ENCODE results near the gene ACTMAP.

The ACTMAP gene

GRCh38 chr19:40724315-40724714 lies 26.0 kb downstream of the ACTMAP start:
- Histone ChIP-seq H3K4me1 (no peaks in the 10 kb centered on the region), H3K27me3 (no peaks in the 10 kb centered on the region), H3K9me3 (no peaks in the 10 kb centered on the region), H3K36me3 (no peaks in the 10 kb centered on the region), H3K4me3 (ENCODE audit: low read depth, low read length) (no peak overlapping the region)
- TF ChIP-seq, protein P1, sequence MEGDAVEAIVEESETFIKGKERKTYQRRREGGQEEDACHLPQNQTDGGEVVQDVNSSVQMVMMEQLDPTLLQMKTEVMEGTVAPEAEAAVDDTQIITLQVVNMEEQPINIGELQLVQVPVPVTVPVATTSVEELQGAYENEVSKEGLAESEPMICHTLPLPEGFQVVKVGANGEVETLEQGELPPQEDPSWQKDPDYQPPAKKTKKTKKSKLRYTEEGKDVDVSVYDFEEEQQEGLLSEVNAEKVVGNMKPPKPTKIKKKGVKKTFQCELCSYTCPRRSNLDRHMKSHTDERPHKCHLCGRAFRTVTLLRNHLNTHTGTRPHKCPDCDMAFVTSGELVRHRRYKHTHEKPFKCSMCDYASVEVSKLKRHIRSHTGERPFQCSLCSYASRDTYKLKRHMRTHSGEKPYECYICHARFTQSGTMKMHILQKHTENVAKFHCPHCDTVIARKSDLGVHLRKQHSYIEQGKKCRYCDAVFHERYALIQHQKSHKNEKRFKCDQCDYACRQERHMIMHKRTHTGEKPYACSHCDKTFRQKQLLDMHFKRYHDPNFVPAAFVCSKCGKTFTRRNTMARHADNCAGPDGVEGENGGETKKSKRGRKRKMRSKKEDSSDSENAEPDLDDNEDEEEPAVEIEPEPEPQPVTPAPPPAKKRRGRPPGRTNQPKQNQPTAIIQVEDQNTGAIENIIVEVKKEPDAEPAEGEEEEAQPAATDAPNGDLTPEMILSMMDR (IDR thresholded peaks at IDR 0.05; ENCODE audit: low read depth, low read length) = no peak
- no peak for DNase-seq

DNA sequence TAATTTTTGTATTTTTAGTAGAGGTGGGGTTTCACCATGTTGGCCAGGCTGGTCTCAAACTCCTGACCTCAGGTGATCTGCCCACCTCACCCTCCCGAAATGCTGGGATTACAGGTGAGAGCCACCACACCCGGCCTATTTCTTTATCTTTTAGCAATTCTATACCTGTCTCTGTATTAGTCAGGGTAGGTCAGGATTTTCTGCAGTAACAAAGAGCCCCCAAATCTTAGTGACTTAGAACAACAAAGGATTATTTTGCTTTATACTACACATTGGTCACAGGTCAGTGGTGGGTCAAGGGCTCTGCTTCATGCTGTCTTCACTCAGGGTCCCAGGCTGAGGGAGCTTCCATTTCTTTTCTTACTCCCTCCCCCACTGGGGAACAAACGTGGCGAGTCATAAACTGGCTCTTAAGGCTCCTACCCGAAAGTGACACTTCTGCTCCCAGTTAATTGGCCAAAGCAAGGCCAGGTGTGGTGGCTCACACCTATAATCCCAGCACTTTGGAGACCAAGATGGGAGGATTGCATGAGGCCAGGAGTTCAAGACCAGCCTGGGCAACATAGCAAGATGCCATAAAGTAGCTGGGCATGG lies 26.5 kb downstream of the ACTMAP start:
- TF ChIP-seq, protein P1 (IDR thresholded peaks at IDR 0.05; ENCODE audit: low read depth, low read length) = no peak
- H3K4me1 ChIP-seq = no peaks in the 10 kb centered on the region
- no peaks in the 10 kb centered on the region for H3K36me3 ChIP-seq
- DNase-seq = no peak
- no peaks in the 10 kb centered on the region for H3K27me3 ChIP-seq
- H3K4me3 ChIP-seq (ENCODE audit: low read depth, low read length) = no peak overlapping the region
- no peaks in the 10 kb centered on the region for H3K9me3 ChIP-seq

DNA sequence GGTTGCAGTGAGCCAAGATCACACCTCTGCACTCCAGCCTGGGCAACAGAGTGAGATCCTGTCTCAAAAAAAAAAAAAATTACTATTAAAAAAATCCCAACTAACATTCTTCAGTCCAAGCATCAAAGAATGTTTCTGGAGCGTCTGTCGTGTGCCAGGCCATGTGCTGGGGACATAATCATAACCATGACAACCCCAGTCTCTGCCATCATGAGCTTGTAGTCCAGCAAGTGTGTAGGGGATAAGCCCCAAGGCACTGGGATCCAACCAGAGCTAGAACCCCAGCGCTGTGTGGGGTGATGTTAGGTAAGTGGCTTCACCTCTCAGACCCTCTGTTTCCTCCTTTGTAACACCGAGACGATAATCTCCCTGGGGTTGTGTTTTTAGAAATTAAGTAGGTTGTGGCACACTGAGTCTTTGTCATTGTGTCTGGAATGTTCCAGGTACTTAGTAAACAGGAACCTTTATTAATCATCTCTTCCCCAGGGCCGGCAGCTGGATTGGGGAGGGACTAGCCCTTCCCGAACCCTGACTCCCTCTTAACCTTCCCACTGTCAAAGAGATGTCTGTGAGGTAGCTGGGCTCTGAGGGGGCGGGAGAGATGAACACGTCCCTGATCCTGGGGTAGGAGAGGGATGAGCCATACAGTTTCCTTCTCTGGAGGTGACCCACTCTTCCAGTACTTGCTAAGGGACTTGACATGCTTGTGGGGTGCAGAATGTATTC lies 28.2 kb downstream of the ACTMAP start:
- H3K27me3 ChIP-seq = no peaks in the 10 kb centered on the region
- TF ChIP-seq, protein P1 (IDR thresholded peaks at IDR 0.05; ENCODE audit: low read depth, low read length) = no peak
- H3K4me3 ChIP-seq (ENCODE audit: low read depth, low read length) = no peak overlapping the region
- H3K36me3 ChIP-seq = no peaks in the 10 kb centered on the region
- H3K4me1 ChIP-seq = no peaks in the 10 kb centered on the region
- DNase-seq = no peak
- H3K9me3 ChIP-seq = no peaks in the 10 kb centered on the region

- peaks cover 2% of the 10 kb centered on the region; the same call in 1 of the 2 replicates for H3K4me1 ChIP-seq
- H3K36me3 ChIP-seq = no peaks in the 10 kb centered on the region
- TF ChIP-seq, protein P1 (IDR thresholded peaks at IDR 0.05; ENCODE audit: low read depth, low read length) = no peak
- DNase-seq = no peak
- no peaks in the 10 kb centered on the region for H3K9me3 ChIP-seq
- no peak overlapping the region for H3K4me3 ChIP-seq (ENCODE audit: low read depth, low read length)
- H3K27me3 ChIP-seq = no peaks in the 10 kb centered on the region
These were observed 29.2 kb downstream of the ACTMAP start for GRCh38 chr19:40721140-40721486.

DNA sequence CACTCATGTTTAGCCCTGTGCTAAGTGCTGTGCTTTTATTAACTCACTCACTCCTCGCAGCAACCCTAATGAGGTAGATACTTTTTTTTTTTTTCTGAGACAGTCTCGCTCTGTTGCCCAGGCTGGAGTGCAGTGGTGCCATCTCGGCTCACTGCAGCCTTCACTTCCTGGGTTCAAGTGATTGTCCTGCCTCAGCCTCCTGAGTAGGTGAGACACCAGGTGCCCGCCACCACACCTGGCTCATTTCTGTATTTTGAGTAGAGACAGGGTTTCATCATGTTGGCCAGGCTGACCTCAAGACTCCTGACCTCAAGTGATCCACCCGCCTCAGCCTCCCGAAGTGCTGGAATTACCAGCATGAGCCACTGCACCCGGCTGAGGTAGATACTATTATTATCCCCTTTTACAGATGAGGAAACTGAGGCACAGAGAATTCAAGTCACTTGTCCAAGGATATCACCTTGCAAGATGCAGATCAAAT lies 30.8 kb downstream of the ACTMAP start:
- TF ChIP-seq, protein P1 (IDR thresholded peaks at IDR 0.05; ENCODE audit: low read depth, low read length) = no peak
- no peak overlapping the region for H3K4me3 ChIP-seq (ENCODE audit: low read depth, low read length)
- DNase-seq = no peak
- H3K36me3 ChIP-seq = no peaks in the 10 kb centered on the region
- no peaks in the 10 kb centered on the region for H3K27me3 ChIP-seq
- peaks cover 4% of the 10 kb centered on the region; the same call in 1 of the 2 replicates for H3K4me1 ChIP-seq
- H3K9me3 ChIP-seq = no peaks in the 10 kb centered on the region

- TF ChIP-seq, protein P1 (IDR thresholded peaks at IDR 0.05; ENCODE audit: low read depth, low read length) = no peak
- H3K36me3 ChIP-seq = no peaks in the 10 kb centered on the region
- no peak for DNase-seq
These were observed 31.4 kb downstream of the ACTMAP start for GRCh38 chr19:40718774-40719391.

More at GRCh38 chr19:40718774-40719391, 31.4 kb downstream of the ACTMAP start:
- Histone ChIP-seq H3K4me1 (peaks cover 4% of the 10 kb centered on the region; the same call in 1 of the 2 replicates), H3K9me3 (no peaks in the 10 kb centered on the region), H3K4me3 (ENCODE audit: low read depth, low read length) (peak overlapping the region; percentile 84), H3K27me3 (no peaks in the 10 kb centered on the region)

Data from BE2C (cell line).